KMS-11 (cell line): Measurements from ENCODE around the gene NECAB3.
"Not testable (repeated sequence)": the region's sequence is repeated elsewhere in the genome, so short reads cannot be mapped to it uniquely, and the experiment has no call there.

Source experiments
- H2AFZ ChIP-seq: fragments of 200-600 bp; sonication (generic); 2 replicates; pipeline ENCODE4 v1.6.1; 2016; ENCODE audit warnings: antibody characterized with exemption, mixed run types, low read depth
- H3K27ac ChIP-seq: fragments of 200-600 bp; sonication (generic); 2 replicates; pipeline ENCODE4 v1.6.1; 2016; ENCODE audit warnings: mild to moderate bottlenecking, mixed run types
- H3K27me3 ChIP-seq: fragments of 200-600 bp; sonication (generic); 2 replicates; pipeline ENCODE4 v1.6.1; 2017; ENCODE audit warnings: mild to moderate bottlenecking, low read depth, mixed run types, moderate library complexity; ENCODE audit not compliant: insufficient read depth
- H3K36me3 ChIP-seq: fragments of 200-600 bp; sonication (generic); 2 replicates; pipeline ENCODE4 v1.6.1; 2017; ENCODE audit warnings: mild to moderate bottlenecking, mixed run types; ENCODE audit not compliant: insufficient read depth
- H3K4me1 ChIP-seq: fragments of 200-600 bp; sonication (generic); 2 replicates; pipeline ENCODE4 v1.6.1; 2016; ENCODE audit warnings: mild to moderate bottlenecking, low read depth, mixed run types; ENCODE audit not compliant: poor library complexity, severe bottlenecking
- H3K4me2 ChIP-seq: fragments of 200-600 bp; sonication (generic); 2 replicates; pipeline ENCODE4 v1.7.0; 2016; ENCODE audit warnings: mild to moderate bottlenecking, mixed run types
- H3K4me3 ChIP-seq: fragments of 200-600 bp; sonication (generic); IDR thresholded peaks from 2 replicates; pipeline ENCODE4 v1.6.1; 2017; ENCODE audit warnings: low read depth, low read length, mixed read lengths; ENCODE audit not compliant: insufficient read depth
- H3K79me2 ChIP-seq: fragments of 200-600 bp; sonication (generic); 2 replicates; pipeline ENCODE4 v1.6.1; 2016; ENCODE audit warnings: low read depth, mixed run types; ENCODE audit not compliant: insufficient read depth
- H3K9ac ChIP-seq: fragments of 200-600 bp; sonication (generic); 2 replicates; pipeline ENCODE4 v1.6.1; 2016; ENCODE audit warnings: mild to moderate bottlenecking, mixed run types
- H4K20me1 ChIP-seq: fragments of 200-600 bp; sonication (generic); 2 replicates; pipeline ENCODE4 v1.6.1; 2016; ENCODE audit warnings: mild to moderate bottlenecking, mixed run types; ENCODE audit not compliant: insufficient read depth
- TF ChIP-seq, protein P1 (sequence below): fragments of 200-600 bp; sonication (generic); conservative IDR thresholded peaks from 2 replicates; pipeline ENCODE4 v1.6.1; 2017; ENCODE audit warnings: low read depth, mild to moderate bottlenecking, antibody characterized with exemption, low read length, moderate library complexity, mixed read lengths

Gene NECAB3

DNA sequence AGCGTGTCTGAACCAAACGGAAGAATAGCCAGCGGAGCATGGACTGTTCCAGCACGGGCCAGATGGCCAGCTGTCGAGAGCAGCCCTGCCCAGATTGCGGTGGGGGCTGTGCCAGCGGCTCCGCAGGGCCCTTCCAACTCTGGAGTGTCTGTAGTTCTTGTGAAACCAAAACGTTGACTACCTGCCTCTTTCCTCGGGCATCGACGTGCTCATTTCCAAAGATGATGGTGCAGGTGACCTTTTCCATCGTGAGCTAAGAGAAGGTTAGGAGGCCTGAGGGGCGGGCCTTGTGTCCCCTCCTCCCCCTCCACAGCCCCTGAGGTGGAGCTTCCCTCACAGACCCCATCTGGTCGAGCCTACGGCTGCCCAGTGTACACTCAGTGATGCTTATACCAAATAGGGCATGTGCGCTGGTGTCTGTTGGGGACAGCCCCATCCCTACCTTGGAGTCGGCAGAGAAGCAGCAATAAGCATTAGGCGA lies 25.0 kb downstream of the NECAB3 start:
- H2AFZ ChIP-seq, result no peak overlapping the region
- H3K9ac ChIP-seq, result no peak overlapping the region; the same call in 1 of the 2 replicates
- H4K20me1 ChIP-seq, result no peaks in the 10 kb centered on the region
- TF ChIP-seq, protein P1, sequence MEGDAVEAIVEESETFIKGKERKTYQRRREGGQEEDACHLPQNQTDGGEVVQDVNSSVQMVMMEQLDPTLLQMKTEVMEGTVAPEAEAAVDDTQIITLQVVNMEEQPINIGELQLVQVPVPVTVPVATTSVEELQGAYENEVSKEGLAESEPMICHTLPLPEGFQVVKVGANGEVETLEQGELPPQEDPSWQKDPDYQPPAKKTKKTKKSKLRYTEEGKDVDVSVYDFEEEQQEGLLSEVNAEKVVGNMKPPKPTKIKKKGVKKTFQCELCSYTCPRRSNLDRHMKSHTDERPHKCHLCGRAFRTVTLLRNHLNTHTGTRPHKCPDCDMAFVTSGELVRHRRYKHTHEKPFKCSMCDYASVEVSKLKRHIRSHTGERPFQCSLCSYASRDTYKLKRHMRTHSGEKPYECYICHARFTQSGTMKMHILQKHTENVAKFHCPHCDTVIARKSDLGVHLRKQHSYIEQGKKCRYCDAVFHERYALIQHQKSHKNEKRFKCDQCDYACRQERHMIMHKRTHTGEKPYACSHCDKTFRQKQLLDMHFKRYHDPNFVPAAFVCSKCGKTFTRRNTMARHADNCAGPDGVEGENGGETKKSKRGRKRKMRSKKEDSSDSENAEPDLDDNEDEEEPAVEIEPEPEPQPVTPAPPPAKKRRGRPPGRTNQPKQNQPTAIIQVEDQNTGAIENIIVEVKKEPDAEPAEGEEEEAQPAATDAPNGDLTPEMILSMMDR, result no peak
- peaks cover 88% of the 10 kb centered on the region for H3K4me1 ChIP-seq
- no peak overlapping the region for H3K4me3 ChIP-seq
- peak overlapping the region; percentile 74 for H3K27ac ChIP-seq
- no peaks in the 10 kb centered on the region for H3K79me2 ChIP-seq
- no peaks in the 10 kb centered on the region for H3K36me3 ChIP-seq
- peak overlapping the region; percentile 84 for H3K4me2 ChIP-seq
- no peaks in the 10 kb centered on the region for H3K27me3 ChIP-seq

DNA sequence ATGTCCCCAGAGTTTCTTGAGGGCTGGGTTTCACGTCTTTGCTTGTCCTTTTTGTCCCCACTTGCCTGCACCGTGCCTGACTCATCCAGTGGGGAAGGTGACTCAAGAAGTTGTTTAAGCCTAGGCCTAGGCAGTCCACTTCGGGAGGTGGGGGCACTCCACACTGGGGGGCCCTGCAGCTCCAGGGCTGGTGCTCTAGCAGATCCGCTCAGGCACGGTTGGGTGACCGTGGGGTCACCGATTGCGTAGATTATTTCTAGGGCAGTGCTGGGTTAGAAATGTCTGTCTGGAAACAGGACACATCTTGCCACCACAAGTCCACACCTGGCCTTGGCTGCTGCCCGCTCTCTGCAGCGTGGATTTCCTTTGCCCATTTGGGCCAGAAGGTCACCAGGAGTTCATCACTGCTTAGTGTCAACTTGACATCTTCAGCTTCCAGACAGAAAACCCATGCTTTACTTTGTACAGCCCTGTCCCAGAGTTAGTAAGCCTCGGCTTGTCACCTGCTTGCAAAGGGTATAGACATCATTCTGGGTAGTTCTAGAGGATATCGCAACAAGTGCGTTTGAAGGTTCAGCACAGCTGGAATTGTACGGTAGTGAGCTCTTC lies 25.7 kb downstream of the NECAB3 start:
- Histone ChIP-seq H3K27ac (peak overlapping the region; percentile 74), H3K4me3 (no peak overlapping the region), H3K27me3 (no peaks in the 10 kb centered on the region), H3K4me2 (peak overlapping the region; percentile 84), H4K20me1 (no peaks in the 10 kb centered on the region), H3K79me2 (no peaks in the 10 kb centered on the region), H3K36me3 (no peaks in the 10 kb centered on the region), H2AFZ (no peak overlapping the region), H3K9ac (peak overlapping the region; percentile 26; the same call in 1 of the 2 replicates), H3K4me1 (peaks cover 81% of the 10 kb centered on the region)
- TF ChIP-seq, protein P1, result no peak

DNA sequence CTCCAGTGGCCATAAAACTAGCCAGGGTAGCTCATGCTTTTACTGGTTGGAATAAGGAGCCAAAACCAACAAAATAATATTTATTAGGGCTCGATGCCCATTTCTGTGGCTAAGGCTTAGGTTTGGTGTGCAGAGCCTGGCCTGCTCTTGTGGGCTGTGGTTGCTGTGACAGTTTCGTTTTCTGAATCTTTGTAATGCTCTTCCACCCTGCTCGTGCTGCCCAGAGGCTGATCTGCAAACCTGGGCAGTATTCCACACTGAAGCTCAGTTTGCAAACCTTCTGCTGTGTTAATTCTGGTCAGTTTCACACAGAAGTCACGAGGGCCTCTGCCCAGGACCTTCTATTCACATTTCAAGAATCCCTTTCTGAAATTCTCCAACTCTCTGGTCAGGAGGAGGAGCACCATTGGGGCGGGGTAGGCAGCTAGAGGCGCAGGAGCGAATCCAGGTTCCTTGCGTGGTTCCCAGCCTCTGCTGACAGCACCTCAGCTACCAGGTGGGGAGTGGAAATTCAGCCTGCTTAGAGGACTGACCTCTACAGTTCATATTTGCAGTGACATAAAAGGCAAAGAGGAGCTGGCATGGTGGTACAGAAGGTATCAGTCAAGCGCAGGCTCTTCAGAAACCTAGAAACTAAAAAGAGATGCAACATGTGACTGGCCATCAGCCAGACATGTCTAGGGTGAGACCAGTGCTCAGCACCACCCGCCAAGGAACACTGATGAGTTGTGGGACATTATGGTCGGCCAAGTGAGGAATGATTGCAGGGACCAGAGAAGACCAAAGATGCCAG lies 26.4 kb downstream of the NECAB3 start:
- peak overlapping the region; percentile 26; the same call in 1 of the 2 replicates for H3K9ac ChIP-seq
- H3K27ac ChIP-seq, result peak overlapping the region; percentile 74
- no peaks in the 10 kb centered on the region for H3K36me3 ChIP-seq
- no peaks in the 10 kb centered on the region for H4K20me1 ChIP-seq
- H3K4me1 ChIP-seq, result peaks cover 74% of the 10 kb centered on the region
- TF ChIP-seq, protein P1, result peak; percentile 38; the same call in 1 of the 2 replicates
- H3K4me3 ChIP-seq, result no peak overlapping the region
- peak overlapping the region; percentile 84 for H3K4me2 ChIP-seq
- H3K79me2 ChIP-seq, result no peaks in the 10 kb centered on the region
- H2AFZ ChIP-seq, result no peak overlapping the region
- no peaks in the 10 kb centered on the region for H3K27me3 ChIP-seq

DNA sequence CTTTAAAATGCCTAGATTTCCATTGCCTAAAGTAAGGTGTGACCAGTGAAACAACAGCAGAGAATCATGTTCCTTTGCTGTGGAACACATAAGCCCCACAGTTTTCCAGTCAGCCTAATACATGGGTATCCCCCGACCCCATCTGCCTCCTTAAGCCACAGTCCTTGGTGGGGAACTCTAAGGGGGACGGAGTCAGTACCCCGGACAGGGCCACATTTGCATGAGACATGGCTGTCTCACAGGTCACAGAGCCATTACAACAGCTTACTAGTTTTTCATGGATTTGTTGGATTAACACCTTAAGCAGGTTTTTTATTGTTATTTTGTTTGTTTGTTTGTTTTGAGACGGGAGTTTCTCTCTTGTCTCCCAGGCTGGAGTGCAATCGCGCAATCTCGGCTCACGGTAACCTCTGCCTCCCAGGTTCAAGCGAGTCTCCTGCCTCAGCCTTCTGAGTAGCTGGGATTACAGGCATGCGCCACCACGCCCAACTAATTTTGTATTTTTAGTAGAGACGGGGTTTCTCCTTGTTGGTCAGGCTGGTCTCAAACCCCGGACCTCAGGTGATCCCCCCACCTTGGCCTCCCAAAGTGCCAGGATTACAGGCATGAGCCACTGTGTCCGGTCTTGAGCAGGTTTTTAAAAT lies 27.1 kb downstream of the NECAB3 start:
- Histone ChIP-seq H2AFZ (peak overlapping the region; percentile 4; the same call in 1 of the 2 replicates), H3K27ac (peak overlapping the region; percentile 74)
- H3K27me3 ChIP-seq, result not testable (repeated sequence)

More for the DNA sequence above, 27.1 kb downstream of the NECAB3 start:
- not testable (repeated sequence) for H3K79me2 ChIP-seq, H3K4me3 ChIP-seq, H4K20me1 ChIP-seq, H3K36me3 ChIP-seq
- Histone ChIP-seq H3K9ac (peak overlapping the region; percentile 26; the same call in 1 of the 2 replicates), H3K4me2 (peak overlapping the region; percentile 84), H3K4me1 (peaks cover 69% of the 10 kb centered on the region)
